NCI-H510A (cell line): ENCODE data around the gene ZNF221.
A peak's percentile ranks its signal among the peaks of the same experiment; 100 is the strongest.

ENCODE experiments used
- DNase-seq: peaks from one replicate; lab custom pipeline; 2025; lab: John Stamatoyannopoulos, UW

Gene ZNF221

GRCh38 chr19:43957891-43958290 is 6.9 kb downstream of the ZNF221 start:
- no peak for DNase-seq

- no peak for DNase-seq
These were observed 9.4 kb downstream of the ZNF221 start for GRCh38 chr19:43960411-43960810.

GRCh38 chr19:43966079-43966694 is 15.2 kb downstream of the ZNF221 start:
- DNase-seq = no peak

- DNase-seq = no peak
These were observed 25.7 kb downstream of the ZNF221 start for GRCh38 chr19:43976732-43977131.

GRCh38 chr19:43983544-43983911 is 32.5 kb downstream of the ZNF221 start:
- no peak for DNase-seq

GRCh38 chr19:43983912-43984686 is 33.1 kb downstream of the ZNF221 start, which contains the start of gene ZNF155:
ZNF155 (plus strand) TSS chr19:43984188; CDS start chr19:43988544, 4,356 bp downstream.
- peak; percentile 91 for DNase-seq

GRCh38 chr19:43984687-43985000 is 33.6 kb downstream of the ZNF221 start:
- DNase-seq = no peak

GRCh38 chr19:43997631-43998290 is 46.7 kb downstream of the ZNF221 start:
- no peak for DNase-seq

- DNase-seq = no peak
These were observed 51.2 kb downstream of the ZNF221 start for GRCh38 chr19:44002212-44002565.

GRCh38 chr19:44002566-44003460 is 51.8 kb downstream of the ZNF221 start, which contains the start of gene ZNF230:
ZNF230 (plus strand) TSS chr19:44002957; CDS start chr19:44007079, 4,122 bp downstream.
- DNase-seq = peak; percentile 82

- DNase-seq = no peak
These were observed 52.5 kb downstream of the ZNF221 start for GRCh38 chr19:44003461-44004009.

GRCh38 chr19:44005973-44006372 is 54.9 kb downstream of the ZNF221 start:
- no peak for DNase-seq

- DNase-seq = no peak
These were observed 56.4 kb downstream of the ZNF221 start for GRCh38 chr19:44007473-44007872.

GRCh38 chr19:44010468-44010867 is 59.4 kb downstream of the ZNF221 start:
- no peak for DNase-seq
